Natural killer cell (primary cell): ENCODE results near the gene PRRG2. TPM values are rescaled to one million over a fixed set of nuclear protein-coding genes. Genes with fewer than 3 reads are reported as not detected.
"Not testable (repeated sequence)": the region's sequence is repeated elsewhere in the genome, so short reads cannot be mapped to it uniquely, and the experiment has no call there.

Experiments
- ATAC-seq, 3 donors: fragments of 150-1000 bp in 2 of 3; fragments of 200-7000 bp in 1 of 3; cut with Tn5 transposase; 1 replicate in 1 of 3; 2 replicates in 2 of 3; pipeline ENCODE4 v1.10.0; 2021; ENCODE audit warnings: mild to moderate bottlenecking in 2 of 3, moderate library complexity in 2 of 3
- DNase-seq, 2 donors: peaks; one replicate each; pipeline versions ENCODE4 v3.0.0 to v3.0.0-alpha.2; 2013 to 2021; ENCODE audit warnings: mixed read lengths in 1 of 2
- H3K27ac ChIP-seq: one replicate; pipeline ENCODE4 v1.5.1; 2013; ENCODE audit warnings: mild to moderate bottlenecking, low read length
- H3K27me3 ChIP-seq: one replicate; pipeline ENCODE4 v1.6.1; 2013; ENCODE audit warnings: low read length; ENCODE audit not compliant: control insufficient read depth, insufficient read depth
- H3K36me3 ChIP-seq: one replicate; pipeline ENCODE4 v1.6.1; 2013; ENCODE audit warnings: low read length; ENCODE audit not compliant: control insufficient read depth, insufficient read depth
- H3K4me1 ChIP-seq: one replicate; pipeline ENCODE4 v1.6.1; 2013; ENCODE audit warnings: low read length; ENCODE audit not compliant: control insufficient read depth, insufficient read depth
- H3K4me3 ChIP-seq: one replicate; pipeline ENCODE4 v1.5.1; 2013; ENCODE audit warnings: low read length
- H3K9me3 ChIP-seq: one replicate; pipeline ENCODE4 v1.6.1; 2013; ENCODE audit warnings: low read length; ENCODE audit not compliant: control insufficient read depth, insufficient read depth
- H3K27ac Mint-ChIP-seq, 2 donors: one replicate each; pipeline ENCODE4 v1.8.0; 2022; ENCODE audit warnings: mild to moderate bottlenecking in 2 of 2, mixed read lengths in 2 of 2, moderate library complexity in 1 of 2
- H3K27me3 Mint-ChIP-seq, 2 donors: one replicate each; pipeline ENCODE4 v1.8.0; 2022; ENCODE audit warnings: low read depth in 2 of 2, mixed read lengths in 2 of 2
- H3K36me3 Mint-ChIP-seq: one replicate; pipeline ENCODE4 v1.8.0; 2022; ENCODE audit warnings: mixed read lengths
- H3K4me1 Mint-ChIP-seq, 2 donors: one replicate each; pipeline ENCODE4 v1.8.0; 2022; ENCODE audit warnings: mixed read lengths in 2 of 2
- H3K4me3 Mint-ChIP-seq: one replicate; pipeline ENCODE4 v1.8.0; 2022; ENCODE audit warnings: mild to moderate bottlenecking, moderate library complexity, mixed read lengths
- H3K9me3 Mint-ChIP-seq, 2 donors: one replicate each; pipeline ENCODE4 v1.8.0; 2022; ENCODE audit warnings: mixed read lengths in 2 of 2
- CTCF ChIP-seq: fragments of 200-600 bp; IDR thresholded peaks from one replicate; pipeline ENCODE4 v1.8.0; 2022; ENCODE audit warnings: antibody characterized with exemption
- WGBS: methylation state at CpG from one replicate; pipeline ENCODE4 v1.1.7; 2013; ENCODE audit warnings: missing lambda C conversion rate; ENCODE audit not compliant: insufficient coverage; 5-methylcytosine and 5-hydroxymethylcytosine counted together
- intact Hi-C: fragments of 100-400 bp; cut with micrococcal nuclease; formaldehyde crosslinking; loops from one replicate; pipeline ENCODE4 v1.14.2; 2022
- total RNA-seq, 4 donors: library from RNA; stranded (reverse); fragments of 120-200 nt in 1 of 4; gene quantifications; one replicate each; pipeline versions ENCODE4 v1.2.3 to v1.2.4, GENCODE V29; 2013 to 2022

Gene PRRG2
- total RNA-seq, 3 donors from 2014 or later (not counting 1 experiment from before 2014, with no cell fraction given) = 0.39 to 0.56 TPM; not detected in 1

DNA sequence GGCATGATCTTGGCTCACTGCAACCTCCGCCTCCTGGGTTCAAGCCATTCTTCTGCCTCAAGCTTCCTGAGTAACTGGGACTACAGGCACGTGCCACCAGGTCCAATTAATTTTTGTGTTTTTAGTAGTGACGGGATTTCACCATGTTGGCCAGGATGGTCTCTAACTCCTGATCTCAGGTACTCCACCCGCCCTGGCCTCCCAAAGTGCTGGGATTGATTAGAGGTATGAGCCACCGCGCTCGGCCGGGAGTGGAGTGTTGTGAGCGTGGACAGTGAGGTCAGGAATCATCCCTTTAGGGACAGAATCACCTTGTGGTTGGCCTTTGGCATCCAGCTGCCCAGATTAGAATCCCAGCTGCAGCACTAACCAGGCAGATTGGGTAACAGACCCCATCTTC, 48.5 kb downstream of the PRRG2 start:
- WGBS = 94% methylated on average over 9 of the region's 9 CpGs
- no peak overlapping the region for H3K4me3 Mint-ChIP-seq
- H3K9me3 Mint-ChIP-seq = no peaks in the 10 kb centered on the region
- no peaks in the 10 kb centered on the region for H3K9me3 ChIP-seq
- H3K27me3 Mint-ChIP-seq = no peaks in the 10 kb centered on the region
- H3K27me3 ChIP-seq = no peaks in the 10 kb centered on the region
- ATAC-seq (no peak), DNase-seq (no peak)
- H3K4me3 ChIP-seq = no peak overlapping the region
- H3K36me3 ChIP-seq = peaks cover 17% of the 10 kb centered on the region
- no peak overlapping the region for H3K27ac Mint-ChIP-seq
- H3K27ac ChIP-seq = no peak overlapping the region
- no peaks in the 10 kb centered on the region for H3K36me3 Mint-ChIP-seq
- H3K4me1 ChIP-seq = no peaks in the 10 kb centered on the region
- intact Hi-C loops = no loop called here
- H3K4me1 Mint-ChIP-seq = no peaks in the 10 kb centered on the region
- TF ChIP-seq CTCF = no peak

- peaks cover 10% of the 10 kb centered on the region for H3K36me3 ChIP-seq
- no peaks in the 10 kb centered on the region for H3K4me1 ChIP-seq
- no peak for ATAC-seq
- intact Hi-C loops = no loop called here
- DNase-seq = no peak
- no peaks in the 10 kb centered on the region for H3K4me1 Mint-ChIP-seq
- no peak overlapping the region for H3K4me3 ChIP-seq
- H3K27me3 ChIP-seq = no peaks in the 10 kb centered on the region
- H3K36me3 Mint-ChIP-seq = no peaks in the 10 kb centered on the region
- no peaks in the 10 kb centered on the region for H3K9me3 Mint-ChIP-seq
- no peaks in the 10 kb centered on the region for H3K27me3 Mint-ChIP-seq
- 79% methylated on average over 8 of the region's 9 CpGs for WGBS
- peak overlapping the region in 1 of 2 donors; percentile 52 for H3K27ac Mint-ChIP-seq
- no peaks in the 10 kb centered on the region for H3K9me3 ChIP-seq
- no peak for TF ChIP-seq CTCF
- no peak overlapping the region for H3K27ac ChIP-seq
- H3K4me3 Mint-ChIP-seq = no peak overlapping the region
These were observed 50.0 kb downstream of the PRRG2 start for GRCh38 chr19:49631014-49631588.

DNA sequence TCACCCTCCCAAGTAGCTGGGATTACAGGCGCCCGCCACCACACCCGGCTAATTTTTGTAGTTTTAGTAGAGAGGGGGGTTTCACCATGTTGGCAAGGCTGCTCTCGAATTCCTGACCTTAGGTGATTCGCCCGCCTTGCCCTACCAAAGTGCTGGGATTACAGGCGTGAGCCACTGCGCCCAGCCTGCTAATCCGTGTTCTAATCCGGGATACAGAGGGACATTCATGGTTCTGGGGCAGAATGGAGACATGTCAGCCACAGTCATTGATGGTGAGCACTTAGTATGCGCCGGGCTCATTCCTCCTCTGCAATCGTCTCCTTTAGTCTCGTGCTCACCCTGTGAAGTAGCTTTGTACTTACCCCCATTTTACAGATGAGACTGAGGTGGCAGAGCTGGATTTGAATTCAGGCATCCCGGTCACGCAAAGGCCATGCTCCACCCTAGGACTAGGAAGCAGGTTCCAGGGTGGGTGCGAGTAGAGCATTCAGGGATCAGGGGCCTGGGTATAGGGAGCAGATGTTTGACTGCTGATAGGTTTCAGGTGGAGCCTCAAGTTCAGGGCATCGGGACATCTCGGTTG, 50.6 kb downstream of the PRRG2 start:
- H3K4me3 ChIP-seq = no peak overlapping the region
- Mint-ChIP-seq H3K36me3 (no peaks in the 10 kb centered on the region), H3K4me3 (no peak overlapping the region), H3K27ac (no peak overlapping the region), H3K27me3 (no peaks in the 10 kb centered on the region), H3K4me1 (no peaks in the 10 kb centered on the region), H3K9me3 (no peaks in the 10 kb centered on the region)
- DNase-seq (no peak), ATAC-seq (no peak)
- 99% methylated on average over 18 of the region's 19 CpGs for WGBS
- no peaks in the 10 kb centered on the region for H3K9me3 ChIP-seq
- H3K27me3 ChIP-seq = no peaks in the 10 kb centered on the region
- no peaks in the 10 kb centered on the region for H3K4me1 ChIP-seq
- no peak overlapping the region for H3K27ac ChIP-seq
- intact Hi-C loops = no loop called here
- H3K36me3 ChIP-seq = peaks cover 8% of the 10 kb centered on the region
- no peak for TF ChIP-seq CTCF

DNA sequence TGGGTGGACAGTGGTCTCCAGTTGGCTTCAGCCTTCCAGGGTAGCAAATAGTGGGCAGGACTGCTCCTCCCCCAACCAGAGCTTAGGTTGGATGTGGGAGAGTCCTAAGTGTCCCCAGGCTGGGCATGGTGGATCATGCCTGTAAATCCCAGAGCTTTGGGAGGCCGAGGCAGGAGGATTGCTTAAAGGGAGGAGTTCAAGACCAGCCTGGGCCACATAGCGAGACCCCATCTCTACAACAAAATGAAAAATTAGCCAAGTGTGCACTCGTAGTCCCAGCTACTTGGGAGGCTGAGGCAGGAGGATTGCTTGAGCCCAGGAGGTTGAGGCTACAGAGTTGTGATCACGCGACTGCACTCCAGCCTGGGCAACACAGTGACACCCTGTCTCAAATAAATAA, 51.5 kb downstream of the PRRG2 start:
- Histone ChIP-seq H3K36me3 (peaks cover 2% of the 10 kb centered on the region), H3K27me3 (no peaks in the 10 kb centered on the region), H3K9me3 (no peaks in the 10 kb centered on the region), H3K4me3 (no peak overlapping the region), H3K27ac (no peak overlapping the region), H3K4me1 (no peaks in the 10 kb centered on the region)
- DNase-seq (no peak), ATAC-seq (no peak)
- H3K27ac Mint-ChIP-seq = no peak overlapping the region
- H3K36me3 Mint-ChIP-seq = no peaks in the 10 kb centered on the region
- H3K27me3 Mint-ChIP-seq = no peaks in the 10 kb centered on the region
- no peaks in the 10 kb centered on the region for H3K9me3 Mint-ChIP-seq
- TF ChIP-seq CTCF = no peak
- 97% methylated on average over 5 of the region's 5 CpGs for WGBS
- intact Hi-C loops = no loop called here
- H3K4me3 Mint-ChIP-seq = no peak overlapping the region
- H3K4me1 Mint-ChIP-seq = peaks cover 0 to 2% of the 10 kb centered on the region in 2 donors

DNA sequence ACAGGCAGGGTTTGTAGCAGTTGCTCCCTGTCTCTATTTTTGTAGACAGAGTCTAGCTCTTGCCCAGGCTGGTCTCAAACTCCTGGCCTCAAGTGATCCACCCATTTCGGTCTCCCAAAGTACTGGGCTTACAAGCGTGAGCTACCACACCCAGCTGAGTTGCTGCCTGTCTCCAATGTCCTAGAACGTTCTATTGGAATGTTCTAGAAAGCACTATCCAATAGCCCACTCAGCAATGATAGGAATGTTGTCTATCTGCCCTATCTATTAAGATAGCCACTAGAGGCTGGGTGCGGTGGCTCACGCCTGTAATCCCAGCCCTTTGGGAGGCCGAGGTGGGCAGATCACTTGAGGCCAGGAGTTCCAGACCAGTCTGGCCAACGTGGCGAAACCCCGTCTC, 52.2 kb downstream of the PRRG2 start:
- H3K27ac Mint-ChIP-seq, H3K27ac ChIP-seq, ATAC-seq, H3K36me3 Mint-ChIP-seq, H3K4me1 Mint-ChIP-seq, H3K27me3 Mint-ChIP-seq, H3K4me3 ChIP-seq, H3K27me3 ChIP-seq, H3K9me3 ChIP-seq, H3K4me1 ChIP-seq, DNase-seq, H3K4me3 Mint-ChIP-seq, intact Hi-C loops, H3K36me3 ChIP-seq, H3K9me3 Mint-ChIP-seq: not testable (repeated sequence)
- 97% methylated on average over 9 of the region's 9 CpGs for WGBS
